Activated T-helper 17 cell treated with anti-CD3 and anti-CD28 coated beads, Interleukin-2, amount 50 U/mL, for 72 hours (primary cell): ENCODE results near the gene GEMIN4. TPM values are rescaled to one million over a fixed set of nuclear protein-coding genes. Genes with fewer than 3 reads are reported as not detected.
"Not testable (repeated sequence)": the region's sequence is repeated elsewhere in the genome, so short reads cannot be mapped to it uniquely, and the experiment has no call there.

Source experiments
- ATAC-seq: fragments of 150-1000 bp; cut with Tn5 transposase; replicated peaks from 2 replicates; pipeline ENCODE4 v1.10.0; 2021; ENCODE audit warnings: mild to moderate bottlenecking, moderate library complexity
- H3K27ac Mint-ChIP-seq: one replicate; pipeline ENCODE4 v1.8.0; 2022; ENCODE audit warnings: mixed read lengths
- H3K27me3 Mint-ChIP-seq: one replicate; pipeline ENCODE4 v1.8.0; 2022; ENCODE audit warnings: mixed read lengths
- H3K36me3 Mint-ChIP-seq: one replicate; pipeline ENCODE4 v1.8.0; 2022; ENCODE audit warnings: low read depth, mild to moderate bottlenecking, mixed read lengths
- H3K4me1 Mint-ChIP-seq: one replicate; pipeline ENCODE4 v1.8.0; 2022; ENCODE audit warnings: mixed read lengths
- H3K4me3 Mint-ChIP-seq: one replicate; pipeline ENCODE4 v1.8.0; 2022; ENCODE audit warnings: mild to moderate bottlenecking, mixed read lengths
- H3K9me3 Mint-ChIP-seq: one replicate; pipeline ENCODE4 v1.8.0; 2022; ENCODE audit warnings: mixed read lengths
- total RNA-seq, 2 donors: library from RNA; stranded (reverse); gene quantifications; one replicate each; pipeline ENCODE4 v1.2.3, GENCODE V29; 2022

Gene GEMIN4
- total RNA-seq, 2 donors from 2014 or later: 40.7 to 54.4 TPM

- not testable (repeated sequence) for H3K27me3 Mint-ChIP-seq, H3K4me3 Mint-ChIP-seq, H3K27ac Mint-ChIP-seq, H3K4me1 Mint-ChIP-seq, H3K9me3 Mint-ChIP-seq, ATAC-seq
- H3K36me3 Mint-ChIP-seq: peaks cover 47% of the 10 kb centered on the region
These were observed 3.4 kb upstream of the GEMIN4 start for GRCh38 chr17:755319-755961.

- Mint-ChIP-seq H3K27ac (peak overlapping the region; percentile 72), H3K9me3 (no peaks in the 10 kb centered on the region), H3K4me3 (peak overlapping the region; percentile 97), H3K36me3 (peaks cover 37% of the 10 kb centered on the region), H3K4me1 (peaks cover 25% of the 10 kb centered on the region), H3K27me3 (no peaks in the 10 kb centered on the region)
- no peak for ATAC-seq
These were observed 1.4 kb upstream of the GEMIN4 start for GRCh38 chr17:753418-753817.

DNA sequence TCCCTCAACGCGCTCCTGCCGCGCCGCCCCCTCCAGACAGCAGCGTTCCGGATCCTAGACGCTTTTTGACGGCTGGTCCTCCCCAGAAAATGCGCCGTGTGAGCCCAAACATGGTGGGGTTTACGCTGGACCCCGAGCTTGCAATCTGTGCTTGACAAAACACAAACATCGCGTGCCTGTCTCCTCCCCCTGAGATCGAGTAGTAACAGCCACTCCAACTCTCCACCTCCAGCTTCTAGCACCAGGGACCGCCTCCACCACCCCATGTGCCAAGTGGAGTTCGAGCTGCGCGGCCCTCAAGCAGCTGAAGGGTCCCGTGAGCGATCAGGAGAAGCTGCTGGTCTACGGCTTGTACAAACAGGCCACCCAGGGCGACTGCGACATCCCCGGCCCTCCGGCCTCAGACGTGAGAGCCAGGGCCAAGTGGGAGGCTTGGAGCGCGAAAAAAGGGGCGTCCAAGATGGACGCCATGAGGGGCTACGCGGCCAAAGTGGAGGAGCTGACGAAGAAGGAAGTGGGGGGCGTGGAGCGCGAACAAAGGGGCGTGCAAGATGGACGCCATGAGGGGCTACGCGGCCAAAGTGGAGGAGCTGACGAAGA lies 656 bp upstream of the GEMIN4 start:
- peak overlapping the region; percentile 91 for H3K27ac Mint-ChIP-seq
- peak overlapping the region; percentile 97 for H3K4me3 Mint-ChIP-seq
- peak; percentile 0 for ATAC-seq
- peaks cover 44% of the 10 kb centered on the region for H3K36me3 Mint-ChIP-seq
- no peaks in the 10 kb centered on the region for H3K27me3 Mint-ChIP-seq
- peaks cover 32% of the 10 kb centered on the region for H3K4me1 Mint-ChIP-seq
- no peaks in the 10 kb centered on the region for H3K9me3 Mint-ChIP-seq

GRCh38 chr17:751269-752001 lies 629 bp downstream of the GEMIN4 start:
- H3K4me3 Mint-ChIP-seq: peak overlapping the region; percentile 97
- peak; percentile 48 for ATAC-seq
- H3K4me1 Mint-ChIP-seq: peaks cover 32% of the 10 kb centered on the region
- H3K36me3 Mint-ChIP-seq: peaks cover 46% of the 10 kb centered on the region
- H3K27me3 Mint-ChIP-seq: no peaks in the 10 kb centered on the region
- H3K27ac Mint-ChIP-seq: peak overlapping the region; percentile 93
- H3K9me3 Mint-ChIP-seq: no peaks in the 10 kb centered on the region

DNA sequence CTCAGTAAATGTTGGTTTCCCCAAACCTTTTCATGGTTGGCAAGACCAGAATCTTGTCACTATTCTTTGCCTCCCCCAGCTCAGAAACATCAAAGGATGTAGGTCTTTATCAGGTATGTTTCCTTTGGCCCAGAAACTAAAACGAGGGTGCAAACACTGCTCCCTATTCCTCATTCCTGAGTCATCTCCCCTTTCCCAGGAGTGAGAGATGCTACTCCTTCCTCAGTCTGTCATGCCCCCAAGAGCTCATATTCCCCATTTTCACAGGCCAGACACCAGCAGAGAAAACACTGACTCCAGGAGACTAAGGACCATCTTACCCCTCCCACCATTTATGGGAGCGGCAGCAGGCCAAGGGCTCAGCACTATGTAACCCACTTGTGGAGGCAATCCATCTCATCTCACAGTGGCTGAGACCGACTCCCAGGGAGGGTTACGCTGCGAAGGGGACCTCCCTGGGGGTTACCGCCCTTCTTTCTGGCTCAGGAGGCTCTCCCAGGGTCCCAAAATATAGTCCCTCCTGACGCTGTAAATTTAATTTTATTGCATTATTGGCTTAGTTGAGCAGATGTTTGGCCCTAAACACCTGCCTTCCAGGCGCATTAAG lies 1.5 kb downstream of the GEMIN4 start:
- Mint-ChIP-seq H3K36me3 (peaks cover 49% of the 10 kb centered on the region), H3K9me3 (no peaks in the 10 kb centered on the region), H3K27me3 (no peaks in the 10 kb centered on the region), H3K4me1 (peaks cover 32% of the 10 kb centered on the region), H3K27ac (peak overlapping the region; percentile 93), H3K4me3 (peak overlapping the region; percentile 97)
- no peak for ATAC-seq

GRCh38 chr17:749359-749758 lies 2.7 kb downstream of the GEMIN4 start:
- H3K9me3 Mint-ChIP-seq, ATAC-seq, H3K27me3 Mint-ChIP-seq, H3K27ac Mint-ChIP-seq: not testable (repeated sequence)
- peak overlapping the region; percentile 97 for H3K4me3 Mint-ChIP-seq
- peaks cover 61% of the 10 kb centered on the region for H3K36me3 Mint-ChIP-seq
- H3K4me1 Mint-ChIP-seq: peaks cover 32% of the 10 kb centered on the region

DNA sequence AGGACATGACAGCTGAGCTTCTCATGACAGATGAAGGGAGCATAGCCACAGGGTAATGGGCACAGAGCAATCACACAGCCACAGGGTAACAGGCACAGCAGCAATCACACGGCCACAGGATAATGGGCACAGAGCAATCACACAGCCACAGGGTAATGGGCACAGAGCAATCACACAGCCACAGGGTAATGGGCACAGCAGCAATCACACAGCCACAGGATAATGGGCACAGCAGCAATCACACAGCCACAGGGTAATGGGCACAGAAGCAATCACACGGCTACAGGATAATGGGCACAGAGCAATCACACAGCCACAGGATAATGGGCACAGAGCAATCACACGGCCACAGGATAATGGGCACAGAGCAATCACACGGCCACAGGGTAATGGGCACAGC lies 3.5 kb downstream of the GEMIN4 start:
- not testable (repeated sequence) for H3K9me3 Mint-ChIP-seq, H3K27me3 Mint-ChIP-seq, ATAC-seq
- peak overlapping the region; percentile 61 for H3K27ac Mint-ChIP-seq
- H3K36me3 Mint-ChIP-seq: peaks cover 69% of the 10 kb centered on the region
- H3K4me1 Mint-ChIP-seq: peaks cover 32% of the 10 kb centered on the region
- H3K4me3 Mint-ChIP-seq: peak overlapping the region; percentile 34

DNA sequence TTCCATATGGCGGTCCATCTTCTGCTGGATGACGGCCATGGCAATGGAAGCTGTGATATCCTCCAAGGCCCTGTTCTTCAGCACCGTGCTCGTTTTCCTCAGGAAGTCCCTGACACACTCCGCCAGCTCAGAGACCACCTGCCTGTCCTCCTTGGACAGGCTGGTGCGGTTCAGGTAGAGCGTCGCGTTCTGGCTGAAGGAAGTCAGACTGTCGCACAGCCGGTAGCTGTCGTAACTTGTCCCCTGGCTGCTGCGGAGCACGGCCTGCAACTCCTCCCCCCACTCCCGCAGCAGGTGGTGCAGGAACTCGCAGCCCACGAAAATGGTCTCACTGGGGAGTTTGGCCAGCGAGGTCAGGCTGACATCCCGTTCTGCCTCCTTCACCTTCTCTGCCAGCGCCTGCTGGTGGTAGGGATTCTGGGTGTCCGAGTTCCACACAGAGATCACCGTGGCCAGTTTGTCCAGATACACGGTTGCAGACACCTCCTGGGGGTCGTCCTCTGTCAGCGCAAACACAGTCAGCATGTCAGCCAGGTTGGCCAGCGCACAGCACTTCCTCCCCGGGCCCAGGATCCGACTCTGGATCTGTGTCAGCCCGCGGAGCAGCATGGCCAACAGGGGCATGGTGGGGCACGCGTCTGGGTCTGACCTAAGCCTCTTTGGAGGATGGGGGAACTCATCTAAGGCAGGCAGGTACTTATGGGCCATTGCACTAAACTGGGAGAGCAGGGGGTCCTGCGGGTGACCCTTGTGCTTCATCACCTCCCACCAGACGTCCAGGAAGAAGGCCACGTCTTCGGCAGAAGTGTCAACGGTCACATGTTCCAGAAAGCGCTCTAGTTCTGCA lies 5.1 kb downstream of the GEMIN4 start:
- ATAC-seq: no peak
- H3K4me3 Mint-ChIP-seq: no peak overlapping the region
- peaks cover 32% of the 10 kb centered on the region for H3K4me1 Mint-ChIP-seq
- no peaks in the 10 kb centered on the region for H3K9me3 Mint-ChIP-seq
- H3K27me3 Mint-ChIP-seq: no peaks in the 10 kb centered on the region
- no peak overlapping the region for H3K27ac Mint-ChIP-seq
- H3K36me3 Mint-ChIP-seq: peaks cover 85% of the 10 kb centered on the region

GRCh38 chr17:746181-746580 lies 5.9 kb downstream of the GEMIN4 start:
- H3K9me3 Mint-ChIP-seq: no peaks in the 10 kb centered on the region
- ATAC-seq: no peak
- H3K36me3 Mint-ChIP-seq: peaks cover 88% of the 10 kb centered on the region
- H3K27me3 Mint-ChIP-seq: no peaks in the 10 kb centered on the region
- no peak overlapping the region for H3K4me3 Mint-ChIP-seq
- H3K27ac Mint-ChIP-seq: no peak overlapping the region
- peaks cover 33% of the 10 kb centered on the region for H3K4me1 Mint-ChIP-seq

- Mint-ChIP-seq H3K36me3 (peaks cover 88% of the 10 kb centered on the region), H3K4me1 (peaks cover 33% of the 10 kb centered on the region), H3K9me3 (no peaks in the 10 kb centered on the region), H3K27me3 (no peaks in the 10 kb centered on the region), H3K27ac (no peak overlapping the region), H3K4me3 (no peak overlapping the region)
- ATAC-seq: no peak
These were observed 6.7 kb downstream of the GEMIN4 start for GRCh38 chr17:745406-745805.

DNA sequence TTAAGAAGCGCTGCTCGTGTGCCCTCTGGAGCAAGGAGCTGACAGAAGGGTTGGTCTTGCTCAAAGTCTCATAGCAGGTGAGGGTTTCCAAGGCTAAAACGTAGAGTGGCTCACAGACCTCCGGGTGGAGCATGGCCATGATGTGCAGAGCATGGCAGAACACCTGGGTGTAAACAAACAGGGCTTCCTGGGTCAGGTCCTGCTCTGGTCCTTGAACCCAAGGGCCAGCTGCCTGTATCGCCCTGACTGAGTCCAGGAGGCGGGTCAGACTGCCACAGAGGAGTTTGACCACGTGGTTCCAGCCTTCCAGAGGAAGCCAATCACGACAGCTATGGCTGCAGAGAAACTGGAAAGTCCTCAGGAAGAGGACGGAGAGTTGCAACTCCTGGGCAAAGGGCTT lies 7.1 kb downstream of the GEMIN4 start:
- no peak overlapping the region for H3K27ac Mint-ChIP-seq
- no peak overlapping the region for H3K4me3 Mint-ChIP-seq
- peaks cover 32% of the 10 kb centered on the region for H3K4me1 Mint-ChIP-seq

GRCh38 chr17:743139-743538 lies 8.9 kb downstream of the GEMIN4 start:
- Mint-ChIP-seq H3K4me3 (no peak overlapping the region), H3K9me3 (no peaks in the 10 kb centered on the region), H3K27ac (no peak overlapping the region), H3K27me3 (no peaks in the 10 kb centered on the region), H3K4me1 (peaks cover 18% of the 10 kb centered on the region), H3K36me3 (peaks cover 95% of the 10 kb centered on the region)
- no peak for ATAC-seq

More for the DNA sequence above, 7.1 kb downstream of the GEMIN4 start:
- Mint-ChIP-seq H3K9me3 (no peaks in the 10 kb centered on the region), H3K27me3 (no peaks in the 10 kb centered on the region), H3K36me3 (peaks cover 88% of the 10 kb centered on the region)
- no peak for ATAC-seq

- Mint-ChIP-seq H3K27me3 (no peaks in the 10 kb centered on the region), H3K9me3 (no peaks in the 10 kb centered on the region), H3K4me3 (no peak overlapping the region), H3K36me3 (peaks cover 95% of the 10 kb centered on the region), H3K4me1 (peaks cover 14% of the 10 kb centered on the region), H3K27ac (no peak overlapping the region)
- no peak for ATAC-seq
These were observed 9.8 kb downstream of the GEMIN4 start for GRCh38 chr17:742147-742793.
